HepG2 (cell line): Measurements from ENCODE around the gene SLC36A3. TPM values are rescaled to one million over a fixed set of nuclear protein-coding genes. Genes with fewer than 3 reads are reported as not detected.

ENCODE experiments used
- ATAC-seq: fragments of 200-7000 bp; cut with Tn5 transposase; 3 replicates; pipeline ENCODE4 v1.9.1; 2020; ENCODE audit warnings: mild to moderate bottlenecking, moderate library complexity
- BruUV-seq: library from RNA; stranded (reverse); fragments of 400-500 nt; replicated peaks from 2 replicates; lab custom pipeline; 2021; lab: Mats Ljungman, UMichigan
- CTCF ChIA-PET: fragments of 300-600 bp; formaldehyde crosslinking; extraction: SDS; loops from one replicate; lab custom pipeline; 2021; ENCODE audit warnings: low total read pairs, inconsistent platforms, low intra/inter-chr PET ratio; lab: Yijun Ruan, JAX
- POLR2A ChIA-PET: fragments of 350-600 bp; sonication (Branson Sonifier 250); formaldehyde crosslinking; loops from one replicate; lab custom pipeline; 2020; ENCODE audit warnings: antibody characterized with exemption, inconsistent platforms; lab: Yijun Ruan, JAX
- DNase-seq: peaks from one replicate; pipeline ENCODE4 v3.0.0-alpha.2; 2015; ENCODE audit warnings: low spot score
- FAIRE-seq: peaks from 3 replicates; lab custom pipeline; 2011; peaks lifted over from hg19 to GRCh38; lab: Jason Lieb, UNC
- H2AFZ ChIP-seq: one replicate; pipeline ENCODE4 v1.6.1; 2011; ENCODE audit warnings: low read length, inconsistent platforms
- H3K27ac ChIP-seq: fragments of 300-600 bp; 3 replicates; pipeline ENCODE4 v1.8.0; 2011; ENCODE audit warnings: mixed run types, mild to moderate bottlenecking, mixed read lengths, low read length, inconsistent platforms; ENCODE audit not compliant: insufficient read depth; ENCODE audit errors: extremely low read length
- H3K27me3 ChIP-seq, 2 experiments: fragments of 200-600 bp in 1 of 2; 2 replicates in 1 of 2; 3 replicates in 1 of 2; pipeline versions ENCODE4 v1.6.0 to v1.8.0; 2011; ENCODE audit warnings: low read length in 2 of 2, mild to moderate bottlenecking in 2 of 2, moderate library complexity in 2 of 2, inconsistent platforms in 1 of 2; ENCODE audit not compliant: insufficient read depth in 2 of 2, control insufficient read depth in 1 of 2
- H3K36me3 ChIP-seq, 2 experiments: fragments of 200-600 bp in 1 of 2; replicated peaks in 1 of 2; 2 replicates in 1 of 2; 3 replicates in 1 of 2; pipeline versions ENCODE4 v1.5.1 to v1.8.0; 2011; ENCODE audit warnings: low read length in 2 of 2, inconsistent platforms in 1 of 2; ENCODE audit not compliant: insufficient read depth in 2 of 2, control insufficient read depth in 1 of 2
- H3K4me1 ChIP-seq: 2 replicates; pipeline ENCODE4 v1.5.1; 2012; ENCODE audit warnings: low read length, inconsistent platforms; ENCODE audit not compliant: insufficient read depth
- H3K4me2 ChIP-seq: 2 replicates; pipeline ENCODE4 v1.6.0; 2011; ENCODE audit warnings: low read depth, low read length, inconsistent platforms
- H3K4me3 ChIP-seq, 3 experiments: fragments of 200-600 bp in 1 of 3; sonication (generic), shearing (Covaris generic) in 1 of 3; replicated peaks in 1 of 3; 2 replicates each; pipeline ENCODE4 v1.5.1; 2011 to 2016; ENCODE audit warnings: low read length in 3 of 3, inconsistent platforms in 2 of 3, low read depth in 2 of 3, mild to moderate bottlenecking in 2 of 3, control low read depth in 1 of 3, mixed read lengths in 1 of 3; ENCODE audit not compliant: insufficient read depth in 1 of 3
- H3K79me2 ChIP-seq: one replicate; pipeline ENCODE4 v1.6.1; 2011; ENCODE audit warnings: low read length, inconsistent platforms; ENCODE audit not compliant: insufficient read depth
- H3K9ac ChIP-seq: 2 replicates; pipeline ENCODE4 v1.6.0; 2011; ENCODE audit warnings: mild to moderate bottlenecking, low read depth, low read length, inconsistent platforms; ENCODE audit not compliant: insufficient read depth
- H3K9me3 ChIP-seq: 2 replicates; pipeline ENCODE4 v1.5.1; 2012; ENCODE audit warnings: mild to moderate bottlenecking, low read length
- H4K20me1 ChIP-seq: 2 replicates; pipeline ENCODE4 v1.6.0; 2011; ENCODE audit warnings: inconsistent platforms, mild to moderate bottlenecking, low read length, moderate library complexity; ENCODE audit not compliant: insufficient read depth
- AGO2 ChIP-seq: fragments of 200-400 bp; formaldehyde crosslinking; optimal IDR thresholded peaks from 2 replicates; pipeline ENCODE3; 2017; ENCODE audit warnings: mild to moderate bottlenecking, low read depth, low read length, moderate library complexity
- HNRNPH1 ChIP-seq: fragments of 200-400 bp; formaldehyde crosslinking; optimal IDR thresholded peaks from 2 replicates; pipeline ENCODE3; 2017; ENCODE audit warnings: mild to moderate bottlenecking, low read depth, low read length
- ISL2 ChIP-seq: sonication (generic); formaldehyde crosslinking; IDR thresholded peaks from 2 replicates; pipeline ENCODE4 v1.5.0; 2020; ENCODE audit warnings: missing genetic modification reagents
- MXI1 ChIP-seq: IDR thresholded peaks from 3 replicates; pipeline ENCODE4 v1.6.1; 2012; ENCODE audit warnings: low read depth, low read length, inconsistent platforms, borderline replicate concordance
- NFE2 ChIP-seq: sonication (generic); formaldehyde crosslinking; IDR thresholded peaks from 2 replicates; pipeline ENCODE4 v1.4.0; 2020; ENCODE audit warnings: missing genetic modification reagents
- PRMT3 ChIP-seq: sonication (generic); formaldehyde crosslinking; IDR thresholded peaks from 2 replicates; pipeline ENCODE4 v1.8.1; 2022; ENCODE audit warnings: low read depth, mild to moderate bottlenecking, moderate library complexity, missing genetic modification reagents, borderline replicate concordance
- WIZ ChIP-seq: sonication (generic); formaldehyde crosslinking; IDR thresholded peaks from 2 replicates; pipeline ENCODE4 v1.5.1; 2020; ENCODE audit warnings: mild to moderate bottlenecking, missing genetic modification reagents
- ZNF446 ChIP-seq: sonication (generic); formaldehyde crosslinking; IDR thresholded peaks from 2 replicates; pipeline ENCODE4 v1.5.0; 2020; ENCODE audit warnings: mild to moderate bottlenecking, missing genetic modification reagents
- ZNF564 ChIP-seq: sonication (generic); formaldehyde crosslinking; IDR thresholded peaks from 2 replicates; pipeline ENCODE4 v1.8.1; 2023; ENCODE audit warnings: mild to moderate bottlenecking, missing genetic modification reagents
- WGBS: methylation state at CpG from one replicate; pipeline ENCODE4 v1.1.6; 2017; ENCODE audit warnings: low lambda C conversion rate; 5-methylcytosine and 5-hydroxymethylcytosine counted together
- in situ Hi-C: cut with HindIII; loops from 2 replicates; pipeline ENCODE4 v1.10.0; 2017; ENCODE audit warnings: low pct_unique_long_range_greater_than_20kb; ENCODE audit not compliant: extremely low pct_ligation_motif_present
- intact Hi-C: fragments of 100-400 bp; cut with micrococcal nuclease; formaldehyde crosslinking; loops from one replicate; pipeline ENCODE4 v1.10.0; 2022; ENCODE audit not compliant: unreplicated experiment
- polyA plus RNA-seq, 8 experiments: library from polyadenylated mRNA; depleted of rRNA in 3 of 8; stranded (reverse) in 7 of 8; unstranded in 1 of 8; fragments of >200 nt; fragmentation: Illumina TruSeq in 4 of 8; extraction: Trizol in 4 of 8; gene quantifications; 2 replicates each; pipeline versions ENCODE4 v1.2.1 to v1.2.3, GENCODE V29; 2011 to 2016; ENCODE audit warnings: low read depth in 4 of 8, missing spikeins in 1 of 8, mixed read lengths in 1 of 8; ENCODE audit not compliant: insufficient read depth in 1 of 8
- total RNA-seq, 5 experiments: library from RNA; depleted of rRNA; stranded (reverse); fragments of >200 nt; fragmentation: Illumina TruSeq; extraction: Trizol; gene quantifications; 2 replicates each; pipeline ENCODE4 v1.2.3, GENCODE V29; 2016; ENCODE audit warnings: low read depth in 1 of 5
- TF ChIP-seq, protein P1 (sequence below): sonication (generic); formaldehyde crosslinking; IDR thresholded peaks from 2 replicates; pipeline ENCODE4 v1.4.0; 2020; ENCODE audit warnings: missing genetic modification reagents, borderline replicate concordance
- TF ChIP-seq, protein P2 (sequence below): sonication (generic); formaldehyde crosslinking; IDR thresholded peaks from 2 replicates; pipeline ENCODE4 v1.4.0; 2020; ENCODE audit warnings: missing genetic modification reagents
- TF ChIP-seq, protein P3 (sequence below): sonication (generic); formaldehyde crosslinking; IDR thresholded peaks from 2 replicates; pipeline ENCODE4 v1.4.0; 2020; ENCODE audit warnings: missing genetic modification reagents, mild to moderate bottlenecking, borderline replicate concordance

The SLC36A3 gene
- total and polyA plus RNA-seq, 2 of the 13 experiments (the other 11 are each of a cell fraction or from before 2014, with no cell fraction given): not detected

DNA sequence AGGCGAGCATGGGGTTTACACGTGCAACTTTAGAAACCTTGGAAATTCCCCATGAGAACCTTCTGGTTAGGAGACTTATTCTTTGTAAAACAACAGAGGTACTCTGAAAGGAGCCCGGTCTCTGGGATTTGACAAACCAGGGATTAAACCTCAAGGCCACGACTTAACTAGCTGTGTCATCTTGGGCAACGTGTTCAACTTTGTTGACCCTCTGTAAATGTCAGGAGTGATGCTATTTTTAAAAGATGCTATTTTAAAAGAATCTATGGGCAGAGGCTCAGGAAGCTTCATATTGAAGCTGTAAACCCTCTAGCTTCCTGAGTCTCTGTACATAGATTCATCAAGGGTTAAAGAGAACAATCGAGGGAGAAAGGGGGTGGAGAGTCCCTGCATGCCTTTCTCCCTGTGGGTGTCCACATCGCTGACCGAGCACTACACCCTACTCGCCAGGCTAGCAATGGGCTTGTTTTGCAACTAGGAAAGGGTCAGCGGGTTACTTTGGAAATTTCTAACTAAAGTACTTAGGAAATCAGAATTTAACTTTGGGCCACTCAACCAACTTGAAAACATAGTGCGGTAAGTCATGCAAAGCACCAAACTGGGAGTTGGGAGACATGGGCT is 41.7 kb upstream of the SLC36A3 start:
- Histone ChIP-seq H3K9me3 (no peaks in the 10 kb centered on the region), H3K79me2 (no peaks in the 10 kb centered on the region), H3K27me3 (peaks cover 8 to 53% of the 10 kb centered on the region in 2 experiments; a peak in 4 of 5 replicates), H3K4me2 (no peak overlapping the region), H3K4me1 (no peaks in the 10 kb centered on the region), H3K4me3 (no peak overlapping the region), H3K27ac (no peak overlapping the region), H4K20me1 (no peaks in the 10 kb centered on the region), H2AFZ (no peak overlapping the region), H3K36me3 (no peaks in the 10 kb centered on the region), H3K9ac (no peak overlapping the region)
- FAIRE-seq (no peak), DNase-seq (no peak), ATAC-seq (no peak)
- POLR2A ChIA-PET: no interaction called here
- TF ChIP-seq WIZ (CRISPR knock-in tag) (no peak), NFE2 (CRISPR knock-in tag) (no peak), ZNF446 (CRISPR knock-in tag) (no peak), ZNF564 (no peak), HNRNPH1 (no peak), MXI1 (no peak), ISL2 (no peak), PRMT3 (CRISPR knock-in tag) (no peak), AGO2 (no peak)
- TF ChIP-seq, protein P1, sequence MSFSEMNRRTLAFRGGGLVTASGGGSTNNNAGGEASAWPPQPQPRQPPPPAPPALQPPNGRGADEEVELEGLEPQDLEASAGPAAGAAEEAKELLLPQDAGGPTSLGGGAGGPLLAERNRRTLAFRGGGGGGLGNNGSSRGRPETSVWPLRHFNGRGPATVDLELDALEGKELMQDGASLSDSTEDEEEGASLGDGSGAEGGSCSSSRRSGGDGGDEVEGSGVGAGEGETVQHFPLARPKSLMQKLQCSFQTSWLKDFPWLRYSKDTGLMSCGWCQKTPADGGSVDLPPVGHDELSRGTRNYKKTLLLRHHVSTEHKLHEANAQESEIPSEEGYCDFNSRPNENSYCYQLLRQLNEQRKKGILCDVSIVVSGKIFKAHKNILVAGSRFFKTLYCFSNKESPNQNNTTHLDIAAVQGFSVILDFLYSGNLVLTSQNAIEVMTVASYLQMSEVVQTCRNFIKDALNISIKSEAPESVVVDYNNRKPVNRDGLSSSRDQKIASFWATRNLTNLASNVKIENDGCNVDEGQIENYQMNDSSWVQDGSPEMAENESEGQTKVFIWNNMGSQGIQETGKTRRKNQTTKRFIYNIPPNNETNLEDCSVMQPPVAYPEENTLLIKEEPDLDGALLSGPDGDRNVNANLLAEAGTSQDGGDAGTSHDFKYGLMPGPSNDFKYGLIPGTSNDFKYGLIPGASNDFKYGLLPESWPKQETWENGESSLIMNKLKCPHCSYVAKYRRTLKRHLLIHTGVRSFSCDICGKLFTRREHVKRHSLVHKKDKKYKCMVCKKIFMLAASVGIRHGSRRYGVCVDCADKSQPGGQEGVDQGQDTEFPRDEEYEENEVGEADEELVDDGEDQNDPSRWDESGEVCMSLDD: no peak
- TF ChIP-seq, protein P2, sequence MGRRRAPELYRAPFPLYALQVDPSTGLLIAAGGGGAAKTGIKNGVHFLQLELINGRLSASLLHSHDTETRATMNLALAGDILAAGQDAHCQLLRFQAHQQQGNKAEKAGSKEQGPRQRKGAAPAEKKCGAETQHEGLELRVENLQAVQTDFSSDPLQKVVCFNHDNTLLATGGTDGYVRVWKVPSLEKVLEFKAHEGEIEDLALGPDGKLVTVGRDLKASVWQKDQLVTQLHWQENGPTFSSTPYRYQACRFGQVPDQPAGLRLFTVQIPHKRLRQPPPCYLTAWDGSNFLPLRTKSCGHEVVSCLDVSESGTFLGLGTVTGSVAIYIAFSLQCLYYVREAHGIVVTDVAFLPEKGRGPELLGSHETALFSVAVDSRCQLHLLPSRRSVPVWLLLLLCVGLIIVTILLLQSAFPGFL: no peak
- TF ChIP-seq, protein P3, sequence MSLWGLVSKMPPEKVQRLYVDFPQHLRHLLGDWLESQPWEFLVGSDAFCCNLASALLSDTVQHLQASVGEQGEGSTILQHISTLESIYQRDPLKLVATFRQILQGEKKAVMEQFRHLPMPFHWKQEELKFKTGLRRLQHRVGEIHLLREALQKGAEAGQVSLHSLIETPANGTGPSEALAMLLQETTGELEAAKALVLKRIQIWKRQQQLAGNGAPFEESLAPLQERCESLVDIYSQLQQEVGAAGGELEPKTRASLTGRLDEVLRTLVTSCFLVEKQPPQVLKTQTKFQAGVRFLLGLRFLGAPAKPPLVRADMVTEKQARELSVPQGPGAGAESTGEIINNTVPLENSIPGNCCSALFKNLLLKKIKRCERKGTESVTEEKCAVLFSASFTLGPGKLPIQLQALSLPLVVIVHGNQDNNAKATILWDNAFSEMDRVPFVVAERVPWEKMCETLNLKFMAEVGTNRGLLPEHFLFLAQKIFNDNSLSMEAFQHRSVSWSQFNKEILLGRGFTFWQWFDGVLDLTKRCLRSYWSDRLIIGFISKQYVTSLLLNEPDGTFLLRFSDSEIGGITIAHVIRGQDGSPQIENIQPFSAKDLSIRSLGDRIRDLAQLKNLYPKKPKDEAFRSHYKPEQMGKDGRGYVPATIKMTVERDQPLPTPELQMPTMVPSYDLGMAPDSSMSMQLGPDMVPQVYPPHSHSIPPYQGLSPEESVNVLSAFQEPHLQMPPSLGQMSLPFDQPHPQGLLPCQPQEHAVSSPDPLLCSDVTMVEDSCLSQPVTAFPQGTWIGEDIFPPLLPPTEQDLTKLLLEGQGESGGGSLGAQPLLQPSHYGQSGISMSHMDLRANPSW (CRISPR knock-in tag): no peak
- BruUV-seq: no TSS peak
- WGBS: 10% methylated on average over 10 of the region's 11 CpGs
- in situ Hi-C loops (no loop called here), intact Hi-C loops (no loop called here)
- CTCF ChIA-PET: no interaction called here
